HEK293T (cell line): ENCODE results near the gene CLASP1.

Source experiments
- BHLHE40 ChIP-seq: fragments of 450-650 bp; IDR thresholded peaks from 2 replicates; pipeline ENCODE4 v1.6.1; 2016; ENCODE audit warnings: mild to moderate bottlenecking, moderate library complexity, borderline replicate concordance
- ZNF384 ChIP-seq: fragments of 450-650 bp; IDR thresholded peaks from 2 replicates; pipeline ENCODE4 v1.6.1; 2016

GRCh38 chr2:121345101-121345500 lies 304.2 kb downstream of the CLASP1 start:
- TF ChIP-seq ZNF384, result no peak
- no peak for TF ChIP-seq BHLHE40
